Transverse colon (tissue), 4 donors: ENCODE data around the gene ICE2.

Experiments used
- POLR2A ChIP-seq: fragments of 450-650 bp; IDR thresholded peaks from one replicate; pipeline ENCODE4 v1.6.1; 2016; ENCODE audit warnings: antibody characterized with exemption, mild to moderate bottlenecking, moderate library complexity
- POLR2AphosphoS5 ChIP-seq, 3 donors: sonication (generic); formaldehyde crosslinking; IDR thresholded peaks; one replicate each; pipeline ENCODE4 v1.6.1; 2016; ENCODE audit warnings: antibody characterized with exemption in 3 of 3
- TF ChIP-seq, protein P1 (sequence below), 5 experiments: fragments of 200-600 bp in 3 of 5; fragments of 450-650 bp in 2 of 5; sonication (generic) in 3 of 5; IDR thresholded peaks; 1 replicate in 2 of 5; 2 replicates in 3 of 5; pipeline ENCODE4 v1.5.1; 2016 to 2017; ENCODE audit warnings: antibody characterized with exemption in 5 of 5, inconsistent platforms in 3 of 5, mild to moderate bottlenecking in 2 of 5, moderate library complexity in 1 of 5

- TF ChIP-seq, protein P1, sequence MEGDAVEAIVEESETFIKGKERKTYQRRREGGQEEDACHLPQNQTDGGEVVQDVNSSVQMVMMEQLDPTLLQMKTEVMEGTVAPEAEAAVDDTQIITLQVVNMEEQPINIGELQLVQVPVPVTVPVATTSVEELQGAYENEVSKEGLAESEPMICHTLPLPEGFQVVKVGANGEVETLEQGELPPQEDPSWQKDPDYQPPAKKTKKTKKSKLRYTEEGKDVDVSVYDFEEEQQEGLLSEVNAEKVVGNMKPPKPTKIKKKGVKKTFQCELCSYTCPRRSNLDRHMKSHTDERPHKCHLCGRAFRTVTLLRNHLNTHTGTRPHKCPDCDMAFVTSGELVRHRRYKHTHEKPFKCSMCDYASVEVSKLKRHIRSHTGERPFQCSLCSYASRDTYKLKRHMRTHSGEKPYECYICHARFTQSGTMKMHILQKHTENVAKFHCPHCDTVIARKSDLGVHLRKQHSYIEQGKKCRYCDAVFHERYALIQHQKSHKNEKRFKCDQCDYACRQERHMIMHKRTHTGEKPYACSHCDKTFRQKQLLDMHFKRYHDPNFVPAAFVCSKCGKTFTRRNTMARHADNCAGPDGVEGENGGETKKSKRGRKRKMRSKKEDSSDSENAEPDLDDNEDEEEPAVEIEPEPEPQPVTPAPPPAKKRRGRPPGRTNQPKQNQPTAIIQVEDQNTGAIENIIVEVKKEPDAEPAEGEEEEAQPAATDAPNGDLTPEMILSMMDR (IDR thresholded peaks at IDR 0.05) = no peak
- TF ChIP-seq POLR2A (no peak), POLR2AphosphoS5 (IDR thresholded peaks at IDR 0.05) (no peak)
These were observed 55.4 kb downstream of the ICE2 start for GRCh38 chr15:60423537-60423936.
